Mucosa of descending colon (tissue), 3 donors: ENCODE results near the gene GPR55. TPM values are rescaled to one million over a fixed set of nuclear protein-coding genes. Genes with fewer than 3 reads are reported as not detected.
A peak's percentile ranks its signal among the peaks of the same experiment; 100 is the strongest.

Experiments
- ATAC-seq: fragments of 200-7000 bp; cut with Tn5 transposase; one replicate; pipeline ENCODE4 v1.9.1; 2020; ENCODE audit warnings: mild to moderate bottlenecking, moderate library complexity
- DNase-seq, 3 donors: peaks; one replicate each; pipeline ENCODE4 v3.0.0-alpha.2; 2020
- H3K36me3 ChIP-seq: fragments of 200-600 bp; one replicate; pipeline ENCODE4 v1.8.0; 2021; ENCODE audit warnings: low read depth, mild to moderate bottlenecking
- H3K4me1 ChIP-seq: fragments of 200-600 bp; one replicate; pipeline ENCODE4 v1.8.0; 2021; ENCODE audit warnings: low read depth, mild to moderate bottlenecking
- H3K4me3 ChIP-seq: fragments of 200-600 bp; one replicate; pipeline ENCODE4 v1.8.0; 2021; ENCODE audit warnings: mild to moderate bottlenecking
- H3K9me3 ChIP-seq: fragments of 200-600 bp; one replicate; pipeline ENCODE4 v1.8.0; 2021; ENCODE audit warnings: mild to moderate bottlenecking
- intact Hi-C, 2 donors: fragments of 100-400 bp; cut with DNase I in 1 of 2; cut with micrococcal nuclease in 1 of 2; formaldehyde crosslinking; loops; one replicate each; pipeline versions ENCODE4 v1.11.0 to v1.11.1; 2022; cut with DNase I, micrococcal nuclease
- total RNA-seq, 3 donors: library from RNA; stranded (reverse); fragmentation: NEBNext Ultra II Directional in 2 of 3; extraction: Animal tissue kit (Norgen Biotek cat#: 25700) in 2 of 3; gene quantifications; one replicate each; pipeline versions ENCODE4 v1.2.1 to v1.2.4, GENCODE V29; 2021 to 2023
- TF ChIP-seq, protein P1 (sequence below): fragments of 200-600 bp; IDR thresholded peaks from one replicate; pipeline ENCODE4 v1.8.0; 2022; ENCODE audit warnings: antibody characterized with exemption, mild to moderate bottlenecking
- donor health status: DM: no; HTN: no; CAD: no; lungs with moderate emphysema.
- donor health status: DM: no; HTN: no; CAD: no.
- donor health status: DM: no; HTN: yes; CAD: no.

The GPR55 gene
- total RNA-seq, 3 donors from 2014 or later: 0.99 to 1.1 (median 1.1) TPM

DNA sequence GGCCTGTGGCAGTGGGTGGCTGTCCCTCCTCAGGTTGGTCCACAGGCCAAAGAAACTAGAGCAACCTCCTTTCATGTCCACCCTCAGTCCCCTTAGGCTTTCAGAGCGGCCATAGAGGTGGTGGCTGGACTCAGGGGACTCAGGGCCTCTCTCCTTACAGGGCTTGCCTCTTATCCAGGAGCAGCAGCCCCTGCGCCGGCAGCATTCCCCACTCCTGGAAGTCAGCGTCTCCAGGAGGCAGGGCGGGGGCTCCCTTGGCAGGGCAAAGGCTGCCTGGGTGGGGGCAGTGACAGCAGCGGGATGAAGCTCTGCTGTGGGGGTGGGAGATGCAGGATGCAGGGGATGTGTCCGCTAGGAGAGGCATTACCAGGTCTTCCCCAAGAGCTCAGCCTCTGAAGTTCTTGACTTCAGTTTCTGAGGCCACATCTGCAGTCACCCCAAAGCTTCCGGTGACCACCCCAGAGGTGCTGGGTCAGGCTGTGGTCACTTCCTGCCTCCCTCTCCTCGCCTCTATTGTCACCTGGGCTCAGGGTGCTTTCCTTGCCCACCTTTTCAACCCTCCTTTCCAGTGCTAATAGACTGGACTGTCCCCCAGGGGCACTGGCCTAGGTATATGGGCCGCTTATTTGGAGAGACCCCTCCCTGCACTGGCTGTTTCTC, 8.6 kb upstream of the GPR55 start:
- DNase-seq (no peak), ATAC-seq (no peak)

DNA sequence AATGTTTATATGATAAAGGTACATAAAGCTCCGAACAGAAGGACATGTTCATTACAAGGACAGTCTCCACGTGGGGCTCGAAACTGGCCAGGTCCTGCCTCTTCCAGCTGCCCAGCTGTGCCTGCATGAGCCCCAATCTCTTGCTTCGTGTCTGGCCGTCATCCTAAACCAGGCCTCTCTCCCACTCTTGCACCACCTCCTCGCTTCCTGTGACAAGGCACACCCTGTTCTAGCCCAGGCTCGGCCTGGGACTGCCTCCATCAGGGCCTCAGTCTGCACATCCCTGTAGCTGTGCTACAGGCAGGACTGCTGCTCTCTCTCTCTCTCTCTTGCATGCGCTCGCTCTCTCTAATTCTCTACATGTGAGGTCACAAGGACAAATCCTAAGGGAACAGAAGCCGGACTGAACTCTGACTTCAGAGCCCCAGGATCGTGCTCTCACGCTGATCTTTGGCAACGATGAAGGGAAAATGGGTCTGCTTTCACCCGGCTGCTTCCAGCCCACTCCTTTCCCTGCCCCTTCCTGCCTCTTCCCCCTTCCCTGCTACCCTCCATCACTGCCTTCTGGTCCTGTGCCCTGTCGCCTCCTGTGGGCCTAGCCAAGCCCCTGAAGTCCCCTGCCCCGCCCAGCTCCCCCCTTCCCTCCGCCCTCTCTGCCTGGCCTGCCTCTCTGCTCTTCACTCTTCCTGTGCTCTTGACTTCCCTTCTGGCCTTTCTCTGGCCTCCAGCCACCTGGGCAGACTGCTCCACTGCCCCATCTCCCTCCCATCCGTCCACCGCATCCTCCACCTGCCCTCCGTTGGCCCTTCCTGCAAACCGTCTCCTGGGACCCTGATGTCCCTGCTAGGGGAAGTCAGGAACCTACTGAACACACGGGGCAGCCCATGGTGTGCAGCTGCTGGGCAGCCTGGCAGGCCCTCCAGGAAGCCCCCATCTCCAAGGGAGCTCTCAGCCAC, 7.8 kb upstream of the GPR55 start:
- TF ChIP-seq, protein P1, sequence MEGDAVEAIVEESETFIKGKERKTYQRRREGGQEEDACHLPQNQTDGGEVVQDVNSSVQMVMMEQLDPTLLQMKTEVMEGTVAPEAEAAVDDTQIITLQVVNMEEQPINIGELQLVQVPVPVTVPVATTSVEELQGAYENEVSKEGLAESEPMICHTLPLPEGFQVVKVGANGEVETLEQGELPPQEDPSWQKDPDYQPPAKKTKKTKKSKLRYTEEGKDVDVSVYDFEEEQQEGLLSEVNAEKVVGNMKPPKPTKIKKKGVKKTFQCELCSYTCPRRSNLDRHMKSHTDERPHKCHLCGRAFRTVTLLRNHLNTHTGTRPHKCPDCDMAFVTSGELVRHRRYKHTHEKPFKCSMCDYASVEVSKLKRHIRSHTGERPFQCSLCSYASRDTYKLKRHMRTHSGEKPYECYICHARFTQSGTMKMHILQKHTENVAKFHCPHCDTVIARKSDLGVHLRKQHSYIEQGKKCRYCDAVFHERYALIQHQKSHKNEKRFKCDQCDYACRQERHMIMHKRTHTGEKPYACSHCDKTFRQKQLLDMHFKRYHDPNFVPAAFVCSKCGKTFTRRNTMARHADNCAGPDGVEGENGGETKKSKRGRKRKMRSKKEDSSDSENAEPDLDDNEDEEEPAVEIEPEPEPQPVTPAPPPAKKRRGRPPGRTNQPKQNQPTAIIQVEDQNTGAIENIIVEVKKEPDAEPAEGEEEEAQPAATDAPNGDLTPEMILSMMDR: no peak
- intact Hi-C loops: no loop called here
- Histone ChIP-seq H3K9me3 (peaks cover 7% of the 10 kb centered on the region), H3K4me3 (no peak overlapping the region), H3K4me1 (no peaks in the 10 kb centered on the region), H3K36me3 (no peaks in the 10 kb centered on the region)
- ATAC-seq (peak; percentile 48), DNase-seq (no peak)

More for the DNA sequence above, 8.6 kb upstream of the GPR55 start:
- TF ChIP-seq, protein P1: no peak
- Histone ChIP-seq H3K36me3 (no peaks in the 10 kb centered on the region), H3K4me1 (no peaks in the 10 kb centered on the region), H3K9me3 (peaks cover 8% of the 10 kb centered on the region), H3K4me3 (no peak overlapping the region)
- intact Hi-C loops: no loop called here

DNA sequence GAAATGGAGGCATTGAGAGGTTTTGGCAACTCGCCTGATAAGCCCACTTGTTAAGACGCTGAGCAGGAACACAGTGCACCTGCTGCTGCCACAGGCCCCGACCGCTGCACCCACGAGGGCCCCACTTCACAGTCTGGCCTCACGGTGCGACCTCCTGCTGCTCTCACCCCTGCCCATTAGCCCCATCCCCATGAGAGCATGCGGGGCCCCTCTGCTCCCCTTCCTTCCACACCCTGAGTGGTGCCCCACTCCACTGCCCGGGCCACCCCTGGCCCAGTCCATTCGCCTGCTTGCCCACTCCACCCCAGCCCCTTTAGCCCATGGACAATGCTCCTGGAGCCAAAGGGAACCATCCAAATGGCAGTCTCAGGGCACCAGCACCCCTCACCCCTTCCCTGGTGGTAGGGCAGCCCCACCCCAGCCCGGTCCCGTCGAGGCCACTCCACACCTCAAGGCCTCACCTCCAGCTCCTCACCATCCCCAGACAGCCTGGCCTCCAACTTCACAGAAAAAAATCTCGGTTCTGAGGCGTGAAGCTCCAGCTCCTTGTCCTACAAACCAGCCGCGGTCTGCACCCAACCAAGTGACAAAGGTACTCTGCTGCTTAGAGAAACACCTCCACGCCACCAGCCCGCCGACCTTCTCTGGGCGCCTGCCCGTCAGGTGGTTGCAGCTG, 6.7 kb upstream of the GPR55 start:
- no peak overlapping the region for H3K4me3 ChIP-seq
- TF ChIP-seq, protein P1: no peak
- H3K4me1 ChIP-seq: no peaks in the 10 kb centered on the region
- ATAC-seq (peak; percentile 15), DNase-seq (no peak)
- no peaks in the 10 kb centered on the region for H3K36me3 ChIP-seq
- intact Hi-C loops: no loop called here
- no peaks in the 10 kb centered on the region for H3K9me3 ChIP-seq

DNA sequence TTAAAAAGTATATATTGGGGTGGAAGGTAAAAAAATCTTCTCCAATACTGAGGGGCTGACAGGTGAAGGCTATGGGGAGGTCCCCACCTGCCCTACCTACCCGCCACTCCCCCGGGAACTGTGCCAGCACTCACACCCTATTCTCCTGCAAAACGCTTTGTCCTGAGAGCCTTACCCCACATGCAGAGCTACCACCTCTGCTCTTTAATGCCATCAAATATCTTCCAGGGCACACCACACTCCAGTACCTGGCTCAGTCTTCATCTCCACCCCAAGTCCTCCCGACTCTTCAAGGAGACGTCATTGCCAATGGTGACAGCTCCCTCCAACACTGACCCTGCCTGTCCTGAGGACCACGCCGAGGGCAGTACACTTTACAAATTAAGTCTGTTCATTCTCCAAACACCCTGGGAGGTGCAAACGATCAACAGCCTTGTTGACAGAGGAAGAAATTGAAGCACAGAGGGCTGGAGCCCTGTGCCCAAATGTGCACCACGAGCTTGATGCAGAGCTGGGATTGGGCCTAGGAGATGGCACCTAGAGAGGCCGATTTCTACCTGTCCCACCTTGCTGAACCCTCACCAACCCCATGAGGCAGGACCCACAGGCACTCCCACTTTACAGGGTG, 6.0 kb upstream of the GPR55 start:
- DNase-seq (peak in 1 of 3 donors; percentile 25), ATAC-seq (no peak)
- TF ChIP-seq, protein P1: no peak
- no peaks in the 10 kb centered on the region for H3K4me1 ChIP-seq
- H3K4me3 ChIP-seq: no peak overlapping the region
- intact Hi-C loops: no loop called here
- H3K36me3 ChIP-seq: no peaks in the 10 kb centered on the region
- no peaks in the 10 kb centered on the region for H3K9me3 ChIP-seq

DNA sequence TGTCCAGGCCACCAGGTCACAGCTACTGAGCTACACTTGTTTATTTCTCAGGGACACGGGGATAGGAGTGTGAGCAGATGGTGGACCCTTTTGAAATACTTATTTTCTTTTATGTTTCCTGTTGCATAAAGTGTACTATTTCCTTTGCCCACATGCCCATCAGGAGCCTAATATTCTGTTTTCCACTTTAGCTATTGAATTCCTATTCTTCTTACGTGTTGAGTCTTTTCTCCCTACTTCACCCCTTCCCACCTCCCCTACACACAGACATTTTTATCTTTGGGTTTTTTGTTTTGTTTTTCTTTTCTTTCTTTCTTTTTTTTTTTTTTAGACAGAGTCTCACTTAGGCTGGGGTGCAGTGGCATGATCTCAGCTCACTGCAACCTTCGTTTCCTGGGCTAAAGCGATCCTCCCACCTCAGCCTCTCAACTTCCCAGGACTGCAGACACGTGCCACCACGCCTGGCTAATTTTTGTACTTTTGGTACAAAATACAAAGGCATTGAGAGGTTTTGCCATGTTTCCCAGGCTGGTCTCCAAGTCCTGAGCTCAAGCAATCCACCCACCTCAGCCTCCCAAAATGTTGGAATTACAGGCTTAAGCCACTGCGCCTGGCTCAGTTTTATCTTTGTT, 5.2 kb upstream of the GPR55 start:
- H3K4me1 ChIP-seq: no peaks in the 10 kb centered on the region
- H3K36me3 ChIP-seq: no peaks in the 10 kb centered on the region
- TF ChIP-seq, protein P1: no peak
- DNase-seq: no peak
- H3K4me3 ChIP-seq: no peak overlapping the region
- no peaks in the 10 kb centered on the region for H3K9me3 ChIP-seq
- intact Hi-C loops: no loop called here
- no peak for ATAC-seq
